Measurements from ENCODE around the gene LATS1. TPM values are rescaled to one million over a fixed set of nuclear protein-coding genes. Genes with fewer than 3 reads are reported as not detected.
"Not testable (repeated sequence)": the region's sequence is repeated elsewhere in the genome, so short reads cannot be mapped to it uniquely, and the experiment has no call there.

LATS1 gene
- total RNA-seq (12.1 TPM), polyA plus RNA-seq (11.2 TPM)
- long read RNA-seq, donor 1: 0 reads
- long read RNA-seq, donor 2: 0 reads
- long read RNA-seq, donor 3, partial matches to known transcripts: 0 of 2 reads
- long read RNA-seq, donor 3, other reads (novel, unspliced or antisense): 0 of 2 reads
- long read RNA-seq, donor 4: 0 reads
- long read RNA-seq, donor 5, full-length matches to known transcripts: 4 of 4 reads
- long read RNA-seq, donor 5, partial matches to known transcripts: 0 of 4 reads
- long read RNA-seq, donor 5, other reads (novel, unspliced or antisense): 0 of 4 reads
- long read RNA-seq, donor 6, transcript LATS1-202 (4 exons, 2,567 nt): major isoform, 5 of 5 reads
- long read RNA-seq, donor 6, partial matches to known transcripts: 0 of 5 reads
- long read RNA-seq, donor 6, other reads (novel, unspliced or antisense): 0 of 5 reads
- long read RNA-seq, donor 7, transcript LATS1-202 (4 exons, 2,567 nt): major isoform, 5 of 5 reads
- long read RNA-seq, donor 7, partial matches to known transcripts: 0 of 5 reads
- long read RNA-seq, donor 7, other reads (novel, unspliced or antisense): 0 of 5 reads
- long read RNA-seq, donor 8: 0 reads
- long read RNA-seq, donor 9, transcript LATS1-202 (4 exons, 2,567 nt): major isoform, 5 of 5 reads
- long read RNA-seq, donor 9, partial matches to known transcripts: 0 of 5 reads
- long read RNA-seq, donor 9, other reads (novel, unspliced or antisense): 0 of 5 reads
- long read RNA-seq, donor 10, full-length matches to known transcripts: 3 of 3 reads
- long read RNA-seq, donor 10, partial matches to known transcripts: 0 of 3 reads
- long read RNA-seq, donor 10, other reads (novel, unspliced or antisense): 0 of 3 reads

GRCh38 chr6:149717588-149718458 lies at the start of gene LATS1:
Gene LATS1, minus strand, starts transcription at chr6:149718101. Its CDS starts 15,975 bp downstream, at chr6:149702126.
- Histone ChIP-seq H3K36me3 (ENCODE audit: control insufficient read depth in 2 of 2, insufficient read depth in 2 of 2, low read length in 1 of 2) (peaks cover 1 to 2% of the 10 kb centered on the region in 2 donors), H3K9me3 (ENCODE audit: control insufficient read depth in 2 of 2, insufficient read depth in 1 of 2, low read length in 1 of 2) (no peaks in the 10 kb centered on the region), H3K4me3 (ENCODE audit: low read length in 2 of 2) (peak within 1 kb of the TSS; percentile 80 to 89), H3K27me3 (ENCODE audit: control insufficient read depth in 2 of 2, insufficient read depth in 1 of 2, low read length in 1 of 2) (no peaks in the 10 kb centered on the region), H3K27ac (ENCODE audit: low read depth in 1 of 2, low read length in 1 of 2) (peak within 1 kb of the TSS; percentile 92 to 96), H3K4me1 (ENCODE audit: control insufficient read depth in 2 of 2, insufficient read depth in 2 of 2, low read length in 2 of 2) (peaks cover 5 to 8% of the 10 kb centered on the region in 2 donors)
- peak; percentile 63 to 93 (median 84) for DNase-seq (ENCODE audit: low read depth in 6 of 9, low spot score in 9 of 9)
- WGBS: under 1% methylated on average over 82 of the region's 82 CpGs

- H3K4me3 ChIP-seq (ENCODE audit: low read length in 2 of 2): no peak overlapping the region
- H3K27ac ChIP-seq (ENCODE audit: low read depth in 1 of 2, low read length in 1 of 2): no peak overlapping the region
- 96% methylated on average over 3 of the region's 3 CpGs for WGBS
- DNase-seq (ENCODE audit: low read depth in 6 of 9, low spot score in 9 of 9): no peak
- H3K36me3 ChIP-seq (ENCODE audit: control insufficient read depth in 2 of 2, insufficient read depth in 2 of 2, low read length in 1 of 2): peaks cover 11 to 26% of the 10 kb centered on the region in 2 donors
- no peaks in the 10 kb centered on the region for H3K4me1 ChIP-seq (ENCODE audit: control insufficient read depth in 2 of 2, insufficient read depth in 2 of 2, low read length in 2 of 2)
- peaks cover 1 to 5% of the 10 kb centered on the region in 2 donors for H3K9me3 ChIP-seq (ENCODE audit: control insufficient read depth in 2 of 2, insufficient read depth in 1 of 2, low read length in 1 of 2)
- no peaks in the 10 kb centered on the region for H3K27me3 ChIP-seq (ENCODE audit: control insufficient read depth in 2 of 2, insufficient read depth in 1 of 2, low read length in 1 of 2)
Measured at GRCh38 chr6:149766156-149766769, 48.4 kb upstream of the LATS1 start.

GRCh38 chr6:149763866-149764265 lies 46.0 kb upstream of the LATS1 start:
- Histone ChIP-seq H3K4me1 (ENCODE audit: control insufficient read depth in 2 of 2, insufficient read depth in 2 of 2, low read length in 2 of 2) (no peaks in the 10 kb centered on the region), H3K36me3 (ENCODE audit: control insufficient read depth in 2 of 2, insufficient read depth in 2 of 2, low read length in 1 of 2) (peaks cover 11 to 26% of the 10 kb centered on the region in 2 donors), H3K9me3 (ENCODE audit: control insufficient read depth in 2 of 2, insufficient read depth in 1 of 2, low read length in 1 of 2) (peaks cover 1 to 5% of the 10 kb centered on the region in 2 donors), H3K4me3 (ENCODE audit: low read length in 2 of 2) (no peak overlapping the region), H3K27me3 (ENCODE audit: control insufficient read depth in 2 of 2, insufficient read depth in 1 of 2, low read length in 1 of 2) (no peaks in the 10 kb centered on the region), H3K27ac (ENCODE audit: low read depth in 1 of 2, low read length in 1 of 2) (no peak overlapping the region)
- DNase-seq (ENCODE audit: low read depth in 6 of 9, low spot score in 9 of 9): no peak

- peaks cover 1 to 5% of the 10 kb centered on the region in 2 donors for H3K9me3 ChIP-seq (ENCODE audit: control insufficient read depth in 2 of 2, insufficient read depth in 1 of 2, low read length in 1 of 2)
- DNase-seq (ENCODE audit: low read depth in 6 of 9, low spot score in 9 of 9): no peak
- H3K4me3 ChIP-seq (ENCODE audit: low read length in 2 of 2): no peak overlapping the region
- H3K27me3 ChIP-seq (ENCODE audit: control insufficient read depth in 2 of 2, insufficient read depth in 1 of 2, low read length in 1 of 2): no peaks in the 10 kb centered on the region
- no peak overlapping the region for H3K27ac ChIP-seq (ENCODE audit: low read depth in 1 of 2, low read length in 1 of 2)
- WGBS: 66% methylated on average over 1 of the region's 1 CpG
- H3K36me3 ChIP-seq (ENCODE audit: control insufficient read depth in 2 of 2, insufficient read depth in 2 of 2, low read length in 1 of 2): peaks cover 2 to 21% of the 10 kb centered on the region in 2 donors
- no peaks in the 10 kb centered on the region for H3K4me1 ChIP-seq (ENCODE audit: control insufficient read depth in 2 of 2, insufficient read depth in 2 of 2, low read length in 2 of 2)
Measured at GRCh38 chr6:149761438-149761837, 43.5 kb upstream of the LATS1 start.

GRCh38 chr6:149756261-149756636 lies 38.3 kb upstream of the LATS1 start:
- 93% methylated on average over 7 of the region's 7 CpGs for WGBS
- no peak overlapping the region for H3K27ac ChIP-seq (ENCODE audit: low read depth in 1 of 2, low read length in 1 of 2)
- DNase-seq (ENCODE audit: low read depth in 6 of 9, low spot score in 9 of 9): no peak
- H3K9me3 ChIP-seq (ENCODE audit: control insufficient read depth in 2 of 2, insufficient read depth in 1 of 2, low read length in 1 of 2): no peaks in the 10 kb centered on the region
- no peak overlapping the region for H3K4me3 ChIP-seq (ENCODE audit: low read length in 2 of 2)
- no peaks in the 10 kb centered on the region for H3K27me3 ChIP-seq (ENCODE audit: control insufficient read depth in 2 of 2, insufficient read depth in 1 of 2, low read length in 1 of 2)
- no peaks in the 10 kb centered on the region for H3K4me1 ChIP-seq (ENCODE audit: control insufficient read depth in 2 of 2, insufficient read depth in 2 of 2, low read length in 2 of 2)
- H3K36me3 ChIP-seq (ENCODE audit: control insufficient read depth in 2 of 2, insufficient read depth in 2 of 2, low read length in 1 of 2): peaks cover 3 to 19% of the 10 kb centered on the region in 2 donors

GRCh38 chr6:149755300-149756260 lies 37.7 kb upstream of the LATS1 start:
- no peaks in the 10 kb centered on the region for H3K9me3 ChIP-seq (ENCODE audit: control insufficient read depth in 2 of 2, insufficient read depth in 1 of 2, low read length in 1 of 2)
- no peak overlapping the region for H3K27ac ChIP-seq (ENCODE audit: low read depth in 1 of 2, low read length in 1 of 2)
- WGBS: 98% methylated on average over 9 of the region's 9 CpGs
- H3K4me3 ChIP-seq (ENCODE audit: low read length in 2 of 2): no peak overlapping the region
- H3K4me1 ChIP-seq (ENCODE audit: control insufficient read depth in 2 of 2, insufficient read depth in 2 of 2, low read length in 2 of 2): peaks cover 6% of the 10 kb centered on the region in 2 donors
- no peaks in the 10 kb centered on the region for H3K27me3 ChIP-seq (ENCODE audit: control insufficient read depth in 2 of 2, insufficient read depth in 1 of 2, low read length in 1 of 2)
- DNase-seq (ENCODE audit: low read depth in 6 of 9, low spot score in 9 of 9): no peak
- peaks cover 3 to 19% of the 10 kb centered on the region in 2 donors for H3K36me3 ChIP-seq (ENCODE audit: control insufficient read depth in 2 of 2, insufficient read depth in 2 of 2, low read length in 1 of 2)

GRCh38 chr6:149754548-149754947 lies 36.6 kb upstream of the LATS1 start:
- H3K4me1 ChIP-seq (ENCODE audit: control insufficient read depth in 2 of 2, insufficient read depth in 2 of 2, low read length in 2 of 2): peaks cover 6 to 11% of the 10 kb centered on the region in 2 donors
- 94% methylated on average over 4 of the region's 4 CpGs for WGBS
- DNase-seq (ENCODE audit: low read depth in 6 of 9, low spot score in 9 of 9): no peak
- H3K4me3 ChIP-seq (ENCODE audit: low read length in 2 of 2): no peak overlapping the region
- peaks cover 0 to 5% of the 10 kb centered on the region in 2 donors for H3K9me3 ChIP-seq (ENCODE audit: control insufficient read depth in 2 of 2, insufficient read depth in 1 of 2, low read length in 1 of 2)
- no peak overlapping the region for H3K27ac ChIP-seq (ENCODE audit: low read depth in 1 of 2, low read length in 1 of 2)
- H3K27me3 ChIP-seq (ENCODE audit: control insufficient read depth in 2 of 2, insufficient read depth in 1 of 2, low read length in 1 of 2): no peaks in the 10 kb centered on the region
- H3K36me3 ChIP-seq (ENCODE audit: control insufficient read depth in 2 of 2, insufficient read depth in 2 of 2, low read length in 1 of 2): peaks cover 3 to 11% of the 10 kb centered on the region in 2 donors

GRCh38 chr6:149753374-149753637 lies 35.4 kb upstream of the LATS1 start:
- not testable (repeated sequence) for DNase-seq (ENCODE audit: low read depth in 6 of 9, low spot score in 9 of 9); H3K4me3 ChIP-seq (ENCODE audit: low read length in 2 of 2); H3K27ac ChIP-seq (ENCODE audit: low read depth in 1 of 2, low read length in 1 of 2); H3K27me3 ChIP-seq (ENCODE audit: control insufficient read depth in 2 of 2, insufficient read depth in 1 of 2, low read length in 1 of 2); H3K9me3 ChIP-seq (ENCODE audit: control insufficient read depth in 2 of 2, insufficient read depth in 1 of 2, low read length in 1 of 2); H3K36me3 ChIP-seq (ENCODE audit: control insufficient read depth in 2 of 2, insufficient read depth in 2 of 2, low read length in 1 of 2)
- 95% methylated on average over 3 of the region's 3 CpGs for WGBS
- peaks cover 6 to 15% of the 10 kb centered on the region in 2 donors for H3K4me1 ChIP-seq (ENCODE audit: control insufficient read depth in 2 of 2, insufficient read depth in 2 of 2, low read length in 2 of 2)
